SK-N-SH treated with all-trans-retinoic acid at 6 μM for 48 hours (cell line): ENCODE results near the gene MOBP.

Source experiments
- ARNTL ChIP-seq: fragments of 450-650 bp; formaldehyde crosslinking; IDR thresholded peaks from 2 replicates; pipeline ENCODE4 v1.5.0; 2020; ENCODE audit warnings: low read depth, mild to moderate bottlenecking, moderate library complexity, borderline replicate concordance
- CSDC2 ChIP-seq: fragments of 250-450 bp; sonication (Bioruptor Pico); IDR thresholded peaks from 2 replicates; pipeline ENCODE4 v1.5.0; 2020; ENCODE audit warnings: mild to moderate bottlenecking, moderate library complexity
- CSRNP3 ChIP-seq: fragments of 250-450 bp; sonication (Bioruptor Pico); IDR thresholded peaks from 2 replicates; pipeline ENCODE4 v1.5.1; 2021; ENCODE audit warnings: mild to moderate bottlenecking, moderate library complexity
- ESRRG ChIP-seq: fragments of 250-450 bp; sonication (Bioruptor Pico); IDR thresholded peaks from 2 replicates; pipeline ENCODE4 v1.6.1; 2021; ENCODE audit warnings: mild to moderate bottlenecking
- PATZ1 ChIP-seq: fragments of 250-450 bp; sonication (Bioruptor Pico); IDR thresholded peaks from 2 replicates; pipeline ENCODE4 v1.8.0; 2020; ENCODE audit warnings: mild to moderate bottlenecking, moderate library complexity, borderline replicate concordance
- RARB ChIP-seq: fragments of 250-450 bp; sonication (Bioruptor Pico); IDR thresholded peaks from 2 replicates; pipeline ENCODE4 v1.8.0; 2021; ENCODE audit warnings: mild to moderate bottlenecking, moderate library complexity
- SNAI2 ChIP-seq: fragments of 250-450 bp; sonication (Bioruptor Pico); IDR thresholded peaks from 2 replicates; pipeline ENCODE4 v1.5.0; 2020; ENCODE audit warnings: mild to moderate bottlenecking, moderate library complexity
- ZFP30 ChIP-seq: fragments of 450-650 bp; formaldehyde crosslinking; IDR thresholded peaks from 2 replicates; pipeline ENCODE4 v1.5.0; 2022; ENCODE audit warnings: mild to moderate bottlenecking, moderate library complexity
- ZNF8 ChIP-seq: fragments of 450-650 bp; formaldehyde crosslinking; IDR thresholded peaks from 2 replicates; pipeline ENCODE4 v1.5.0; 2020; ENCODE audit warnings: mild to moderate bottlenecking, moderate library complexity
- TF ChIP-seq, protein P1 (sequence below): fragments of 250-450 bp; sonication (Bioruptor Pico); IDR thresholded peaks from 2 replicates; pipeline ENCODE4 v1.5.1; 2020; ENCODE audit warnings: low read depth, mild to moderate bottlenecking, moderate library complexity
- TF ChIP-seq, protein P2 (sequence below): fragments of 250-450 bp; sonication (Bioruptor Pico); IDR thresholded peaks from 2 replicates; pipeline ENCODE4 v1.8.0; 2021; ENCODE audit warnings: low read depth, mild to moderate bottlenecking, moderate library complexity, borderline replicate concordance
- TF ChIP-seq, protein P3 (sequence below): fragments of 250-450 bp; sonication (Bioruptor Pico); IDR thresholded peaks from 2 replicates; pipeline ENCODE4 v1.5.0; 2020; ENCODE audit warnings: mild to moderate bottlenecking, moderate library complexity

GRCh38 chr3:39499651-39500273 is 32.3 kb downstream of the MOBP start:
- TF ChIP-seq ZNF8 (CRISPR knock-in tag) (no peak), PATZ1 (CRISPR knock-in tag) (no peak), RARB (no peak), ZFP30 (CRISPR knock-in tag) (no peak), ESRRG (no peak), SNAI2 (CRISPR knock-in tag) (no peak), CSDC2 (CRISPR knock-in tag) (no peak), ARNTL (CRISPR knock-in tag) (no peak), CSRNP3 (no peak)
- TF ChIP-seq, protein P1, sequence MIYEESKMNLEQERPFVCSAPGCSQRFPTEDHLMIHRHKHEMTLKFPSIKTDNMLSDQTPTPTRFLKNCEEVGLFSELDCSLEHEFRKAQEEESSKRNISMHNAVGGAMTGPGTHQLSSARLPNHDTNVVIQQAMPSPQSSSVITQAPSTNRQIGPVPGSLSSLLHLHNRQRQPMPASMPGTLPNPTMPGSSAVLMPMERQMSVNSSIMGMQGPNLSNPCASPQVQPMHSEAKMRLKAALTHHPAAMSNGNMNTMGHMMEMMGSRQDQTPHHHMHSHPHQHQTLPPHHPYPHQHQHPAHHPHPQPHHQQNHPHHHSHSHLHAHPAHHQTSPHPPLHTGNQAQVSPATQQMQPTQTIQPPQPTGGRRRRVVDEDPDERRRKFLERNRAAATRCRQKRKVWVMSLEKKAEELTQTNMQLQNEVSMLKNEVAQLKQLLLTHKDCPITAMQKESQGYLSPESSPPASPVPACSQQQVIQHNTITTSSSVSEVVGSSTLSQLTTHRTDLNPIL (CRISPR knock-in tag) = no peak
- TF ChIP-seq, protein P2, sequence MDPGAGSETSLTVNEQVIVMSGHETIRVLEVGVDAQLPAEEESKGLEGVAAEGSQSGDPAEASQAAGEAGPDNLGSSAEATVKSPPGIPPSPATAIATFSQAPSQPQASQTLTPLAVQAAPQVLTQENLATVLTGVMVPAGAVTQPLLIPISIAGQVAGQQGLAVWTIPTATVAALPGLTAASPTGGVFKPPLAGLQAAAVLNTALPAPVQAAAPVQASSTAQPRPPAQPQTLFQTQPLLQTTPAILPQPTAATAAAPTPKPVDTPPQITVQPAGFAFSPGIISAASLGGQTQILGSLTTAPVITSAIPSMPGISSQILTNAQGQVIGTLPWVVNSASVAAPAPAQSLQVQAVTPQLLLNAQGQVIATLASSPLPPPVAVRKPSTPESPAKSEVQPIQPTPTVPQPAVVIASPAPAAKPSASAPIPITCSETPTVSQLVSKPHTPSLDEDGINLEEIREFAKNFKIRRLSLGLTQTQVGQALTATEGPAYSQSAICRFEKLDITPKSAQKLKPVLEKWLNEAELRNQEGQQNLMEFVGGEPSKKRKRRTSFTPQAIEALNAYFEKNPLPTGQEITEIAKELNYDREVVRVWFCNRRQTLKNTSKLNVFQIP (CRISPR knock-in tag) = no peak
- TF ChIP-seq, protein P3, sequence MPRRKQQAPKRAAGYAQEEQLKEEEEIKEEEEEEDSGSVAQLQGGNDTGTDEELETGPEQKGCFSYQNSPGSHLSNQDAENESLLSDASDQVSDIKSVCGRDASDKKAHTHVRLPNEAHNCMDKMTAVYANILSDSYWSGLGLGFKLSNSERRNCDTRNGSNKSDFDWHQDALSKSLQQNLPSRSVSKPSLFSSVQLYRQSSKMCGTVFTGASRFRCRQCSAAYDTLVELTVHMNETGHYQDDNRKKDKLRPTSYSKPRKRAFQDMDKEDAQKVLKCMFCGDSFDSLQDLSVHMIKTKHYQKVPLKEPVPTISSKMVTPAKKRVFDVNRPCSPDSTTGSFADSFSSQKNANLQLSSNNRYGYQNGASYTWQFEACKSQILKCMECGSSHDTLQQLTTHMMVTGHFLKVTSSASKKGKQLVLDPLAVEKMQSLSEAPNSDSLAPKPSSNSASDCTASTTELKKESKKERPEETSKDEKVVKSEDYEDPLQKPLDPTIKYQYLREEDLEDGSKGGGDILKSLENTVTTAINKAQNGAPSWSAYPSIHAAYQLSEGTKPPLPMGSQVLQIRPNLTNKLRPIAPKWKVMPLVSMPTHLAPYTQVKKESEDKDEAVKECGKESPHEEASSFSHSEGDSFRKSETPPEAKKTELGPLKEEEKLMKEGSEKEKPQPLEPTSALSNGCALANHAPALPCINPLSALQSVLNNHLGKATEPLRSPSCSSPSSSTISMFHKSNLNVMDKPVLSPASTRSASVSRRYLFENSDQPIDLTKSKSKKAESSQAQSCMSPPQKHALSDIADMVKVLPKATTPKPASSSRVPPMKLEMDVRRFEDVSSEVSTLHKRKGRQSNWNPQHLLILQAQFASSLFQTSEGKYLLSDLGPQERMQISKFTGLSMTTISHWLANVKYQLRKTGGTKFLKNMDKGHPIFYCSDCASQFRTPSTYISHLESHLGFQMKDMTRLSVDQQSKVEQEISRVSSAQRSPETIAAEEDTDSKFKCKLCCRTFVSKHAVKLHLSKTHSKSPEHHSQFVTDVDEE (CRISPR knock-in tag) = no peak
